Measurements from ENCODE around the gene DCST1.
A peak's percentile ranks its signal among the peaks of the same experiment; 100 is the strongest.

The DCST1 gene

GRCh38 chr1:155083865-155084721, 50.5 kb downstream of the DCST1 start:
- H3K4me3 ChIP-seq (ENCODE audit: low read length): peak overlapping the region; percentile 44
- H3K36me3 ChIP-seq (ENCODE audit: insufficient read depth, low read length): peaks cover 2% of the 10 kb centered on the region
- H3K9me3 ChIP-seq (ENCODE audit: low read length): no peaks in the 10 kb centered on the region
- no peak overlapping the region for H2AFZ ChIP-seq (ENCODE audit: low read depth, low read length)
- peaks cover 15% of the 10 kb centered on the region for H3K27me3 ChIP-seq (ENCODE audit: insufficient read depth, low read length)
- H3K4me1 ChIP-seq (ENCODE audit: insufficient read depth, low read length): peaks cover 47% of the 10 kb centered on the region

GRCh38 chr1:155084722-155085503, 51.3 kb downstream of the DCST1 start:
- Histone ChIP-seq H3K4me1 (ENCODE audit: insufficient read depth, low read length) (peaks cover 39% of the 10 kb centered on the region), H2AFZ (ENCODE audit: low read depth, low read length) (peak overlapping the region; percentile 64), H3K36me3 (ENCODE audit: insufficient read depth, low read length) (peaks cover 2% of the 10 kb centered on the region), H3K4me3 (ENCODE audit: low read length) (peak overlapping the region; percentile 66), H3K9me3 (ENCODE audit: low read length) (no peaks in the 10 kb centered on the region), H3K27me3 (ENCODE audit: insufficient read depth, low read length) (peaks cover 15% of the 10 kb centered on the region)

DNA sequence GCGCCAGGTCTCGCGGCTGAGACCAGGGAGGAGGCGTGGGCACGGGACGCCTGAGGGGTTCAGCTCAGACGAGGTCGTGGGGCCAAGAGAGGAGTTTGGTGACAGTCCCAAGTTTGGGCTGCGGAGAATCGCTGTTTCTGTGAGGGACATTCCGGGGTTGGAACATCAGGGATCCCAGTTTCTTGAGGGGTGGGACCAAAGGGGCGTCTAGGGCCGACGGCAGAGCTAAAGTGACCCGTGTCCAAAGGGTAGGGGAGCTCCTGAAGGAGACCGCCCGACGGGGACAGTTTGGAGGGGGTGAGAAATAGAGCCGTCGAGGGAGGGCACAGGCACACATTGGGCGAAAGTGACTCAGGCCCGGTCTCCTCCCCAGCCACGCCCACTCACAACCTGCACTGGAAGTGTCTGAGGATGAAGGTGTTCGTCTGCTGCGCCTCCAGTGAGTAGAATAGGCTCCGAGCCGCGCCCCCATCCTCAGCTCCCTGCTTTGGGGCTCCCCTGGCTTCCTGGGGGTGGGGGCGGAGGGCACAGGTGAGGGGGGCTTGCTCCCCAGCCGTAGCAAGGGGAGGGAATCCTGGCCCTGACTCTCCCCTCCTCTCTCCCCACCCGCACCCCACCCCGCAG, 52.0 kb downstream of the DCST1 start:
- H3K9me3 ChIP-seq (ENCODE audit: low read length): no peaks in the 10 kb centered on the region

GRCh38 chr1:155086128-155086741, 52.6 kb downstream of the DCST1 start:
- Histone ChIP-seq H3K36me3 (ENCODE audit: insufficient read depth, low read length) (peaks cover 2% of the 10 kb centered on the region), H2AFZ (ENCODE audit: low read depth, low read length) (no peak overlapping the region), H3K4me1 (ENCODE audit: insufficient read depth, low read length) (peaks cover 33% of the 10 kb centered on the region), H3K9me3 (ENCODE audit: low read length) (no peaks in the 10 kb centered on the region), H3K27me3 (ENCODE audit: insufficient read depth, low read length) (peaks cover 15% of the 10 kb centered on the region), H3K4me3 (ENCODE audit: low read length) (no peak overlapping the region)

More for the DNA sequence above, 52.0 kb downstream of the DCST1 start:
- H3K4me1 ChIP-seq (ENCODE audit: insufficient read depth, low read length): peaks cover 35% of the 10 kb centered on the region
- H3K4me3 ChIP-seq (ENCODE audit: low read length): peak overlapping the region; percentile 66
- peak overlapping the region; percentile 64 for H2AFZ ChIP-seq (ENCODE audit: low read depth, low read length)
- peaks cover 2% of the 10 kb centered on the region for H3K36me3 ChIP-seq (ENCODE audit: insufficient read depth, low read length)
- peaks cover 15% of the 10 kb centered on the region for H3K27me3 ChIP-seq (ENCODE audit: insufficient read depth, low read length)

DNA sequence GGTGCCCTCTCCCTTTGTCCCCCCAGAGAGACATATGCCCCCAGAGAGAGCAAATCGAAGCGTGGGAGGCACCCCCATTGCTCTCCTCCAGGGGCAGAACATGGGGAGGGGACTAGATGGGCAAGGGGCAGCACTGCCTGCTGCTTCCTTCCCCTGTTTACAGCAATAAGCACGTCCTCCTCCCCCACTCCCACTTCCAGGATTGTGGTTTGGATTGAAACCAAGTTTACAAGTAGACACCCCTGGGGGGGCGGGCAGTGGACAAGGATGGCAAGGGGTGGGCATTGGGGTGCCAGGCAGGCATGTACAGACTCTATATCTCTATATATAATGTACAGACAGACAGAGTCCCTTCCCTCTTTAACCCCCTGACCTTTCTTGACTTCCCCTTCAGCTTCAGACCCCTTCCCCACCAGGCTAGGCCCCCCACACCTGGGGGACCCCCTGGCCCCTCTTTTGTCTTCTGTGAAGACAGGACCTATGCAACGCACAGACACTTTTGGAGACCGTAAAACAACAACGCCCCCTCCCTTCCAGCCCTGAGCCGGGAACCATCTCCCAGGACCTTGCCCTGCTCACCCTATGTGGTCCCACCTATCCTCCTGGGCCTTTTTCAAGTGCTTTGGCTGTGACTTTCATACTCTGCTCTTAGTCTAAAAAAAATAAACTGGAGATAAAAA, 53.4 kb downstream of the DCST1 start:
- Histone ChIP-seq H3K4me1 (ENCODE audit: insufficient read depth, low read length) (peaks cover 28% of the 10 kb centered on the region), H3K27me3 (ENCODE audit: insufficient read depth, low read length) (peaks cover 11% of the 10 kb centered on the region), H3K36me3 (ENCODE audit: insufficient read depth, low read length) (peaks cover 2% of the 10 kb centered on the region), H2AFZ (ENCODE audit: low read depth, low read length) (no peak overlapping the region), H3K9me3 (ENCODE audit: low read length) (no peaks in the 10 kb centered on the region), H3K4me3 (ENCODE audit: low read length) (no peak overlapping the region)

GRCh38 chr1:155091071-155092051, 57.7 kb downstream of the DCST1 start:
- Histone ChIP-seq H3K4me3 (ENCODE audit: low read length) (no peak overlapping the region), H3K4me1 (ENCODE audit: insufficient read depth, low read length) (peaks cover 9% of the 10 kb centered on the region), H2AFZ (ENCODE audit: low read depth, low read length) (no peak overlapping the region), H3K9me3 (ENCODE audit: low read length) (no peaks in the 10 kb centered on the region), H3K27me3 (ENCODE audit: insufficient read depth, low read length) (no peaks in the 10 kb centered on the region), H3K36me3 (ENCODE audit: insufficient read depth, low read length) (peaks cover under 1% of the 10 kb centered on the region)

DNA sequence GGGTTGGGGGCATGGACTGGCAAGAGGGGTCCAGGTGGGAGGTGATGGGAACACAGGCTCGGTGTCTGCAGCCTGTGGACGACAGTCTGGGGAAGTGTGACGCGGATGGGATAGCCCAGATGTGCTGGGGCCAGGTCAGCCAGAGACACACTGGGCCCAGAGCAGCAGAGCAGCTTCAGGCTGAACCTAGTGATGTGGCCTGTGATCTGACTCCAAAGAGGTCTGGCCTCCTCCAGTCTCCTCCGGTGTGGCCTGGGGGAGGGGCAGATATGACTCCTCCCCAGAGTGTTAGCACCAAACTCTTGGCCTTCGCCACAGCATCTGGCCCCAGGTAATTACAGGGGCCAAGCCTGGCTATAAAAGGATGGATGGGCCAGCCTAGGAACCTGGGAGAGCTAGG, 58.5 kb downstream of the DCST1 start:
- Histone ChIP-seq H3K9me3 (ENCODE audit: low read length) (no peaks in the 10 kb centered on the region), H2AFZ (ENCODE audit: low read depth, low read length) (no peak overlapping the region), H3K36me3 (ENCODE audit: insufficient read depth, low read length) (no peaks in the 10 kb centered on the region), H3K4me1 (ENCODE audit: insufficient read depth, low read length) (peaks cover 9% of the 10 kb centered on the region), H3K27me3 (ENCODE audit: insufficient read depth, low read length) (no peaks in the 10 kb centered on the region), H3K4me3 (ENCODE audit: low read length) (no peak overlapping the region)

DNA sequence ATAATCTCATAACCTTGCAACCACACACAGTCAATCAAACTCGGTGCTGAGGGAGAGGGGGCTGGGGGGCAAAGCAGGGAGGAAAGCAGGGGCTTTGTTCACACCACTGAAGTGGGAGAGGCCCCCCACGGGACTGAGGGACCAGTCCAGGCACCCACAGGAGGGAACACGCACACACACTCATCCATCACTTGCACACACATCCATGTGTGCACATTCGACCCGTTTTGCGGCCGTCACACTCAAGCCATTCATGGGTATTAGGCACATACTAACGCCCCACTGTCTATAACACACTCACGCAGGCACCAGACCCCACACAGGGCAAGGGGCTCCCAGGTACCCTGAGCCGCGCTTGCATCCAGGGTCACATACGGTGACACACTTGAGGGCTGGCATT, 59.0 kb downstream of the DCST1 start:
- H3K4me3 ChIP-seq (ENCODE audit: low read length): no peak overlapping the region
- H3K9me3 ChIP-seq (ENCODE audit: low read length): no peaks in the 10 kb centered on the region
- no peaks in the 10 kb centered on the region for H3K36me3 ChIP-seq (ENCODE audit: insufficient read depth, low read length)
- H2AFZ ChIP-seq (ENCODE audit: low read depth, low read length): no peak overlapping the region
- peaks cover 9% of the 10 kb centered on the region for H3K4me1 ChIP-seq (ENCODE audit: insufficient read depth, low read length)
- H3K27me3 ChIP-seq (ENCODE audit: insufficient read depth, low read length): no peaks in the 10 kb centered on the region

- Histone ChIP-seq H3K9me3 (ENCODE audit: low read length) (no peaks in the 10 kb centered on the region), H2AFZ (ENCODE audit: low read depth, low read length) (no peak overlapping the region), H3K4me1 (ENCODE audit: insufficient read depth, low read length) (peaks cover 9% of the 10 kb centered on the region), H3K4me3 (ENCODE audit: low read length) (no peak overlapping the region), H3K27me3 (ENCODE audit: insufficient read depth, low read length) (no peaks in the 10 kb centered on the region), H3K36me3 (ENCODE audit: insufficient read depth, low read length) (no peaks in the 10 kb centered on the region)
These were observed 60.4 kb downstream of the DCST1 start for GRCh38 chr1:155093911-155094621.

DNA sequence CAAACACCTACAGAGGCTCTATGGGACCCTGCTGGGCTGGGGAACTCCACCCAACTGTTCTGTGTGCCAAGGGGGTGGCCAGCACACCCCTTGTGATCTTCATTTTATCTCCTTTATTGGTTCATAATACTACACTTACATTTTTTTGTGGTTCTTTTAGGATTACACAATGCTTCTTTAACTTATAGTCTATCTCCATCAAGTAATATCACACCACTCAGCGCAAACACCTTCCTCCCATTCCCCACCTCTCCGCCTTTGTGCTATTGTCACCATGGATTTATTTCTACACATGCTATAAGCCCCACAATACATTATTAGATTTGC, 61.0 kb downstream of the DCST1 start:
- no peaks in the 10 kb centered on the region for H3K27me3 ChIP-seq (ENCODE audit: insufficient read depth, low read length)
- peaks cover 9% of the 10 kb centered on the region for H3K4me1 ChIP-seq (ENCODE audit: insufficient read depth, low read length)
- H3K9me3 ChIP-seq (ENCODE audit: low read length): no peaks in the 10 kb centered on the region
- no peak overlapping the region for H2AFZ ChIP-seq (ENCODE audit: low read depth, low read length)
- H3K4me3 ChIP-seq (ENCODE audit: low read length): no peak overlapping the region
- no peaks in the 10 kb centered on the region for H3K36me3 ChIP-seq (ENCODE audit: insufficient read depth, low read length)

DNA sequence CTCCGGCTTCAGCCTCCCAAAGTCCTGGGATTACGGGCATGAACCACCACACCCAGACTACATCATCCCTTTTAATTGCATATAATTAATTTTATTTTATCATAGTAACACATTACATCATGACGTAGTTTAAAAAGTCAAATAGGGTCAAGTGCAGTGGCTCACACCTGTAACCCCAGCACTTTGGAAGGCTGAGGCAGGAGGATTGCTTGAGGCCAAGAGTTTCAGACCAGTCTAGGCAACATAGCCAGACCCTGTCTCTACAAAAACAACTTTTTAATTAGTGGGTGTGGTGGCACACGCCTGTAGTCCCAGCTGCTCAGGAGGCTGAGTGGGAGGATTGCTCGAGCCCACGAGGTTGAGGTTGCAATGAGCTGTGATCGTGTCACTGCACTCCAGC, 65.7 kb downstream of the DCST1 start:
- Histone ChIP-seq H3K4me1 (ENCODE audit: insufficient read depth, low read length) (no peaks in the 10 kb centered on the region), H3K27me3 (ENCODE audit: insufficient read depth, low read length) (no peaks in the 10 kb centered on the region), H3K4me3 (ENCODE audit: low read length) (no peak overlapping the region), H3K9me3 (ENCODE audit: low read length) (no peaks in the 10 kb centered on the region), H2AFZ (ENCODE audit: low read depth, low read length) (no peak overlapping the region), H3K36me3 (ENCODE audit: insufficient read depth, low read length) (no peaks in the 10 kb centered on the region)
